Measurements from ENCODE around the gene SOX4.

The SOX4 gene

DNA sequence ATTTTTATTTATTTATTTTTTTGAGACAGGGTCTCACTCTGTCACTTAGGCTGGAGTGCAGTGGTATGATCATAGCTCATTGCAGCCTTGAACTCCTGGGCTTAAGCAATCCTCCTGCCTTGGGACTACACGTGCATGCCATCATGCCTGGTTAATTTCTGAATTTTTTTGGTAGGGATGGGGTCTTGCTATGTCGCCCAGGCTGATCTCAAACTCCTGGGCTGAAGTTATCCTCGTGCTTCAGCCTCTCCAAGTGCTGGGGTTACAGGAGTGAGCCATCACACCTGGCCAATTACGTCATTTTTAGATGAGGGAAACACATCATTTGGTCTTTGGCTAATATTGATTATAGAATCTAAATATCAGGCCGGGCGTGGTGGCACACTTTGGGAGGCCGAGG is 32.1 kb downstream of the SOX4 start:
- TF ChIP-seq EZH2 (IDR thresholded peaks at IDR 0.05; ENCODE audit: borderline replicate concordance, low read length), result no peak
- no peak for TF ChIP-seq CTCF (IDR thresholded peaks at IDR 0.05; ENCODE audit: low read length)
- no peak overlapping the region for H2AFZ ChIP-seq (ENCODE audit: low read length)
- H3K27me3 ChIP-seq (ENCODE audit: insufficient read depth, low read length), result no peaks in the 10 kb centered on the region
- no peaks in the 10 kb centered on the region for H3K9me3 ChIP-seq (ENCODE audit: low read length)
- H4K20me1 ChIP-seq (ENCODE audit: insufficient read depth, low read length), result no peaks in the 10 kb centered on the region
- no peaks in the 10 kb centered on the region for H3F3A ChIP-seq (ENCODE audit: insufficient read depth, low read length)
- no peaks in the 10 kb centered on the region for H3K36me3 ChIP-seq (ENCODE audit: insufficient read depth, low read length)
- H3K4me3 ChIP-seq (ENCODE audit: low read depth, low read length, poor library complexity, severe bottlenecking), result no peak overlapping the region
- no peaks in the 10 kb centered on the region for H3K79me2 ChIP-seq (ENCODE audit: insufficient read depth, low read length)
- no peak overlapping the region for H3K9ac ChIP-seq (ENCODE audit: low read length)
- no peak overlapping the region for H3K4me2 ChIP-seq (ENCODE audit: low read length)
- H3K4me1 ChIP-seq (ENCODE audit: insufficient read depth, low read length, severe bottlenecking), result no peaks in the 10 kb centered on the region
- no peak overlapping the region for H3K27ac ChIP-seq (ENCODE audit: low read depth, low read length, poor library complexity, severe bottlenecking)
- no peaks in the 10 kb centered on the region for H3K9me2 ChIP-seq (ENCODE audit: low read depth, low read length)

GRCh38 chr6:21626756-21627155 is 33.2 kb downstream of the SOX4 start:
- H3K9me3 ChIP-seq (ENCODE audit: low read length), result no peaks in the 10 kb centered on the region
- H3K36me3 ChIP-seq (ENCODE audit: insufficient read depth, low read length), result no peaks in the 10 kb centered on the region
- H3K4me2 ChIP-seq (ENCODE audit: low read length), result no peak overlapping the region
- TF ChIP-seq CTCF (IDR thresholded peaks at IDR 0.05; ENCODE audit: low read length) (no peak), EZH2 (IDR thresholded peaks at IDR 0.05; ENCODE audit: borderline replicate concordance, low read length) (no peak)
- no peak overlapping the region for H3K4me3 ChIP-seq (ENCODE audit: low read depth, low read length, poor library complexity, severe bottlenecking)
- H3K27me3 ChIP-seq (ENCODE audit: insufficient read depth, low read length), result no peaks in the 10 kb centered on the region
- no peaks in the 10 kb centered on the region for H3F3A ChIP-seq (ENCODE audit: insufficient read depth, low read length)
- H3K79me2 ChIP-seq (ENCODE audit: insufficient read depth, low read length), result no peaks in the 10 kb centered on the region
- H3K4me1 ChIP-seq (ENCODE audit: insufficient read depth, low read length, severe bottlenecking), result no peaks in the 10 kb centered on the region
- H3K27ac ChIP-seq (ENCODE audit: low read depth, low read length, poor library complexity, severe bottlenecking), result no peak overlapping the region
- no peak overlapping the region for H2AFZ ChIP-seq (ENCODE audit: low read length)
- H3K9me2 ChIP-seq (ENCODE audit: low read depth, low read length), result no peaks in the 10 kb centered on the region
- H3K9ac ChIP-seq (ENCODE audit: low read length), result no peak overlapping the region
- no peaks in the 10 kb centered on the region for H4K20me1 ChIP-seq (ENCODE audit: insufficient read depth, low read length)

DNA sequence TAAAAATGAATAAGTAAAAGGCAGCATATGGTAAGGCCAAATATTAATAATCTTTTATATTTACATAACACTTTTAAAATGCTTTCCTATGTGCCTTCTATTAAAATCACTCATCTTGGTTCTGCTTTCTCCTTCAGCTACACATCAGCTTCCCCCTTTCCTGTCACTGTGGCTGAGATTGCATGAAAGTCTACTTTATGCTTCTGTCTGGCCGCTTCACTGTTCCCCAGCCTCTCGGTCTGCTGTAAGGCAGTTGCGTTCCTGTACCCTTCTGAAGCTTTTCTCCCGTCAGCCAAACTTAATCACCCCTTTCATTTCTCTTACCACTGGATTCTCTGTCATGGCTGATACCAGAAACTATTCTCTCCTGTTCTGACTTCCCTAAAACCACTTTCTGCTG is 34.6 kb downstream of the SOX4 start:
- no peak for TF ChIP-seq CTCF (IDR thresholded peaks at IDR 0.05; ENCODE audit: low read length)
- TF ChIP-seq EZH2 (IDR thresholded peaks at IDR 0.05; ENCODE audit: borderline replicate concordance, low read length), result no peak
- Histone ChIP-seq H3K4me1 (ENCODE audit: insufficient read depth, low read length, severe bottlenecking) (no peaks in the 10 kb centered on the region), H3K27ac (ENCODE audit: low read depth, low read length, poor library complexity, severe bottlenecking) (no peak overlapping the region), H3K36me3 (ENCODE audit: insufficient read depth, low read length) (no peaks in the 10 kb centered on the region), H3K9ac (ENCODE audit: low read length) (no peak overlapping the region), H3K79me2 (ENCODE audit: insufficient read depth, low read length) (no peaks in the 10 kb centered on the region), H3K4me3 (ENCODE audit: low read depth, low read length, poor library complexity, severe bottlenecking) (no peak overlapping the region), H3K9me2 (ENCODE audit: low read depth, low read length) (no peaks in the 10 kb centered on the region), H3K27me3 (ENCODE audit: insufficient read depth, low read length) (no peaks in the 10 kb centered on the region), H2AFZ (ENCODE audit: low read length) (no peak overlapping the region), H3K4me2 (ENCODE audit: low read length) (no peak overlapping the region), H3F3A (ENCODE audit: insufficient read depth, low read length) (no peaks in the 10 kb centered on the region), H4K20me1 (ENCODE audit: insufficient read depth, low read length) (no peaks in the 10 kb centered on the region), H3K9me3 (ENCODE audit: low read length) (no peaks in the 10 kb centered on the region)
